HuH-7.5 (cell line): ENCODE measurements around the gene ESD.
"Not testable (repeated sequence)": the region's sequence is repeated elsewhere in the genome, so short reads cannot be mapped to it uniquely, and the experiment has no call there.

Source experiments
- DNase-seq: peaks from one replicate; pipeline ENCODE4 v3.0.0; 2011; ENCODE audit warnings: low spot score

Gene ESD, protein sequence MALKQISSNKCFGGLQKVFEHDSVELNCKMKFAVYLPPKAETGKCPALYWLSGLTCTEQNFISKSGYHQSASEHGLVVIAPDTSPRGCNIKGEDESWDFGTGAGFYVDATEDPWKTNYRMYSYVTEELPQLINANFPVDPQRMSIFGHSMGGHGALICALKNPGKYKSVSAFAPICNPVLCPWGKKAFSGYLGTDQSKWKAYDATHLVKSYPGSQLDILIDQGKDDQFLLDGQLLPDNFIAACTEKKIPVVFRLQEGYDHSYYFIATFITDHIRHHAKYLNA

DNA sequence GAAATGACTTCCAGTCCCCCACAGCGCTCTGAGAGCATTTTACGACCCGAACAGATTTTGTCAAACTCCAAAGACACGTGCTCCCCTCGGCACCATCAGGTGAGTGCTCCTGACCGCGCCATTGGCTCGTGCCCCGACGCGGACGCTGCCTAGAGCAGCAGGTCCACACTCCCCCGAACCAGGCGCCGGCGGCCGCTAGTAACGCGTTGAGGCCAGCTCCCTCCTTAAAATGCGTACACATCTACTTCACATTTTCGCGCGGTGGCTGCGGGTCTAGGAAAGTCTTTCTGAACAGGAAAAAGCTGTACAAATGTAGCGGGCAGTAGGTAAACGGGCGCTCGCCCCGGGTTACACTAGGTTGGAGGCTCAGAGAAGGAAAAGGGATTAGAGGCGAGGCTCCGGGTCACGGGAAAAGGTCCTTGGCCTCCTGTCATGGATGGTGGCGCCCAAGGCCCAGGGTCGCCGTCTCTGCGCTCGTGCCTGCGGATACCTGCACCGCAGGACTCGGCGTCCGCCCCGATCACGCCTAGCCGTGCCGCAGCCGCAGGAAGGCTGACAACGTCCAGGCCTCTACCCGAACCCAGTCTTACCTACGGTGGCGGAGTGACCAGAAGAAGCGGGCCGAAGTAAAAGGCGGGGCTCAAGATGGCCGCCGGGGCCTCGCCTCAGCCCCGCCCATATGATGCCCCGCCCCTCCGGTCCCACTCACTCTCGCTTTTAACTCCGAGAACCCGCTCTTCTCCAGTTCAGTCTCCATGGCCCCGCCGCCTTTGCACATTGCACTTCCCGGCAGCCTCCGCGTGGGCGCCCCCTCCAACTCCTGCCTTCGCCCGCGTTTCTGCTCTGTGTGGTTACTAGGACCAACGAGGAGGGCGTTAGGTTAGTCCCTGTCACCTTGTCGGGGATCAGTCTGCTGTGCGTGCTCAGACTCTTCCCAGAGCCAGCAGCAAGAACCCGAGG lies at the start of gene ESD:
Gene ESD, minus strand, starts transcription at position 647 of the 960 bp plus-strand sequence. CDS start 5,748 bp downstream, outside the sequence.
- peak; percentile 67 for DNase-seq

DNA sequence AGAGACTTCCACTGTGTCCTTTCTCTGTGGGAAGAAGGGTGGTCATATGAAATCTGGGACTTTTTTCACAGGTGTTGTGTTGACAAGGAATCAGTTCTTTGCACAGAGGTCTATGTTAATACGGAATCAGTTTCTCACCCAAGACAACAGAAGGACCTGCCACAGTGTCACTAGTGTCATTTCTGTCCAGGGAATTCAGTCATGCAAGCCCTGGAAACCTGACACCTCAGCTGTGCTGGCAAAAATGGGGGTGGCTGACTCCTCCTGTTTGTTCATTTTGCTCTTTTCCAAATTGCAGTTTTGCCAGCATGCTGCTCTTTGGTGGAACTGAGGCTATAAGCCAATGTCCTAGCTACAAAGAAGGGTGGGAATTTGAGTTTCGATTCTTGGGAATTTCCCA lies 49.8 kb upstream of the ESD start:
- DNase-seq, result no peak

DNA sequence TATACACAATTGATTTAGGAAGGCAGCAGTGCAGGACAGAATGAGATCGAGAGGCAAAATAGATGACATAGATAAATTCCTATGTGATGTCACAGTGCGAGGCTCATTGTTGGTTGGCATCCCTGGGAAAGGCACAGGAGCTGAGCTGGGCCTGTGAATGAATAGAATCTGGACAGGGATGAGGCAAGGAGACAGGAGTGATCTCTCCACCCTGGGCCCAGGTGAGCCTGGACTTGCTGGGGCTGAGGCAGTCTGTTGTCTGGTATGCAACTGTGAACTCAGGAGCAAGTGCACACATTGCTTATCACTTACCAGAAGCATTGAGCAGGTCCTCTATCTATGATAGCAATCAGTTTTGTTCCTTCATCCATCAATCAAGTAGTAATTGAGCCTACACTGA lies 48.2 kb upstream of the ESD start:
- DNase-seq, result no peak

DNA sequence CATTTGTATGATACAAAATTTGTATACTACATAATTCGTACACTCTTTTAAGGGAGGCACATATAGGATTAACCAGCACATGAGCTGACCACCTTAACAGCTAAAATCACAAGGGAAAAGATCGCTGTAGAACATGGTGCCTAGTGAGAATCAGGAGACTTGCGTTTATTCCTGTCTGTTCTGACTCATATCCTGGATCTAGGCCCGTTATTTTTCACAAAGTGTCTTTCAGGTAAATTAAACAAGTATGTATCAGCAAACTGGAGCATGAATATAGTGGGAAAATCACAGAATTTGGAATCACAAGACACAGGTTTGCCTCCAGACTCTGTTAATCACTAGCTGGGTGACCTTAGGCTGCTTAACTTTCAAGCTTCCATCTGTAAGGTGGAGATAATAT lies 47.5 kb upstream of the ESD start:
- DNase-seq, result no peak

DNA sequence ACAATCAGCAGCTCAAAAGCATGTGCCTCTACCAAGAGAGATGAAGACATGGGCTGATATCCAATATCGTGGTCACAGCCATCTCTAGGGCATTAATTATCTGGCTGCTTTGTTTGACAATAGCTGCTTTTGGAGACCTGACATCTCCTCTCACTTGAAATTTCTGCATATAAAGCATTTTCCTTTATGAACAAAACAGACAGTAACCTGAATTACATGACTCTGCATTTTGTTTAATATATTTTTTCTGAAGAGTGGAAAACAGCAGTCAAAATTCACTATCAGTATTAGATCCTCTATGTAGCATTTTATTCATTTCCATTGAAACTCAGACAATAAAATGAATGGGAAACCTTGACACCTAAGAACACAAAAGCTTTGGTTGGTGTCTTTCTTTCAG lies 42.4 kb upstream of the ESD start:
- no peak for DNase-seq

DNA sequence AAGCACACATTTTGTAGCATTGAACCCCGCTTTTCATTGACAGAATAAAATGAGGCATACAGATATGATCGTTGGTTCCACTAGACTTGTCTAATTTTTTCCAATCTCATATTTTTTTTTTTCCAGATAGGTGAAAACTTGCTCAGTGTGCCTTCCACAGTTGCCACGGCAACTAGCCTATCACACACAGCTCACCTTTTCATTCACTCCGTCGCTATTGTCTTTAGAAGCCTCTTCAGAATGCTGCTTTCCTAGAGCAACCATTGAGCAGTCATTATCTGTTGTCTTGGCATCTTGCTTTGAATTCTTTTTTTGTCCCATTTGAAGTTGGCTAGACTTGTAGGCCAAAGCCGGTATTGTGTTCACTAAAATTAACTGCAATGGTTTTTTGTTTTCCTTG lies 37.7 kb upstream of the ESD start:
- no peak for DNase-seq

DNA sequence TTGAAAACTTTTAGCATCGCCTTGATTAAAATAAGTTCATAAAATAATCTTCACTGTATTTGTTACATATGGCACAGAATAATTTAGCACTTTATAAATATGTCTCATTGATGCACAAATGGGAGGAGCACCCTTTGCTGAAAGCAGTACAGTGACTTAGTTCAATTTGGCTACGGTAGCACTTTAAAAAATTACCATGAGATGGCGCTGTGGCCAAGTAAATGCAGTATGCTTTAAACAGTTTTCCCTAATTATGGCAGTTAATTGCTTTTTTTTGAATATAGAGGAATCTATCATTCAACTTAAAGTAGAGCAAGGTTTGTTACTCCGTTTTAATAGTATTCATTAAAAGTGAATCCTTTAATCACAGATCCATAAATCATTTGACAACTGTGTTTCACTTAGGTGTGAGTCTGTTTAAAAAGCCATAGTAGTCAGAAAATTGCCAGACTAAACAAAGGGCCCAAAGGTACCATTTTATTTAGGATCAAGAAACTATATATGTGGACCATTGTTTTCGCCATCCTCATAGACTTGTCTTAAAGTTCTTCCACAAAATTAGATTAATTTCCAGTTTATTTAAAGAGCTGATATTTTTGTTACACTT lies 34.7 kb upstream of the ESD start:
- DNase-seq, result no peak

DNA sequence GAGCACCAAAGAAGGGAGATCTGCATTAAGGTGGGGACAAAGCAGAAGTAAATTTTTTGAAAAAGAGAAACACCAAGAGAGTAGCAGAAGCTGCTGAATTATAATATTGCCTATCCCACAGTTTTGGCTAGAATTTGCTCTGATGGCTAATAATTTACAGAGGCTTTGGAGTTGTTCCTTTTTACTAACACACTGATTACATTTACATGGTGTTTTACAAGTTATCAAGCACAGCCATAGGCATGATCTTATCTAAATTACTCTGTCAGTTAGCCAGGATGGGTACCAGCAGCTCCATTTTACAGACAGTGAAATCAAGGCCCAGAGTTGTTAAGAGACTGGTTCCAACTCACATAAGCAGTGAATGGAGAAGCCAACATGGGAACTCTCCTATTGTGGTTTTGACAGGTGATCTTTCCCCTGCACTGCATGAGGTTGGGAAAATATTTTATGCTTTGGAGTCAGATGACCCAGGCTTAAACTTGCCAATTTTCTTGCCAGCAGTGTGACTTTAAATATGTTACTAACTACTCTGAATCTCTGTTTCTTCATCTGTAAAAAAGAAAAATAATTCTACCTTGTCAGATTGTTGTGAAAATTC lies 33.5 kb upstream of the ESD start:
- no peak for DNase-seq

DNA sequence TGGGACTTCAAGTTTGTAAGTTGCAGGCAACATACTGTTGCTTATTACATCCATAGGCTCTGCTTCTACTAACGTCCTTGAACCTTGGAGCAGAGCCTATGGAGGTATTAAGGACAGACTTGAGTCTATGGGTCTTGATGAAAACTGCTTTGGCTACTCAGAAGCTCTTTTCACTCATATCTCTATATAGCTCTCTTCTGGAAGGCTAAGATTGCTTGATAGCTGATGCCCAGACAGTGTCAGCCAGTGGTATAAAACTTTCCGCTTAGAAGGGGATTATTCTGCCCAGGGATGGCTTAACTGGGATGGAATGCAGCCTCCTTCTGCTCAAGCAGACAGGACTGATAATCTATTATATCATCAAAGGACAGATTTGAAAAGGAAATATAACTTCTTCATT lies 25.6 kb upstream of the ESD start:
- DNase-seq, result no peak

DNA sequence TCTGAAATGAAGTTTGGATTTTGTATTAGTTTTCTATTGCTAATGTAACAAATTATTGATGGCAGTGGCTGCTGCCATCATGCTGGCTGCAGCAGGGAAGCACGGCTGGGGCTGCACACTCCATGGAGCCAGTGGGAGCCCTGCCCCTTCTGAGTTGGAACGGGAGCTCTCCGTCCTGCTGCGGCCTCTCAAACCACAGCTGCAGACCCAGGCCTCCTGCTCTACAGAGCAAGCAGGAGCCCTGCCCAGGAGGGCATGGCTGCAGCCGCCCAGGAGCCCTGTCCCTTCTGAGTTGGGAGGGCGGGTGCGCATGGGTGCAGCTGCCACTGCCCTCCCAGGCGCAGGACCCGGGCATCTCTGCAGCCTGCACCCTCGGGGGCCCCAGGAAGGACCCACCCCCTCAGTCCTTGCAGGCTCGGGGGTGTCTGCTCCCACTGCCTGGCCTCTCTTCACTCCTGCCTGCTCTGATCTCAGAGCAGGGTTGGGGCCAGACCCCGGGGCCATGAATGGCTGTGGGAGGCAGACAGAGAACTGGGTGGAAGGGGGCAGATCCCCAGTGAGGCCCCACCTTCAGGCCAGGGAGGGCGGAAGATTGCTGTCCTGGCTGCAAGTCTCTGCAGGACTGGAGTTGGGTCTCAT lies 21.0 kb upstream of the ESD start:
- DNase-seq, result no peak

DNA sequence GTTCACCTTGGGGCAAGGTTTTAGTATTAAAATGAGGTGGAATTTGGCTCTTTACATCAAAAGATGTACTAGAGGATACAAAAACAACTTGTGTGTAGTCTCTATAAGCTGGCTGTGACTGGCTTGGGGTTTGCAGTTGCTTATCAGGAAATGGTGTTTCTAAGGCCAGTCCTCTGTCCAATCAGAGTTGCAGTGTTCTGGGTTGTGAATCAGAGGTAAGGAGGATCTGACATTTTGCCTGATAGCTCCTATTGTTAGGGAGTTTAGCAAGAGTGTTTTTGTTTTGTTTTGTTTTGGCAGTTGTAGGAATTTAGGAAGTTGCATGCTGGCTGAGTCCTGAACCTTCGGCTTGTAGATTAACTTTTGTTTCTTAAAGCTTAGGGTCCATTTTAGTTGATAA lies 20.1 kb upstream of the ESD start:
- no peak for DNase-seq

DNA sequence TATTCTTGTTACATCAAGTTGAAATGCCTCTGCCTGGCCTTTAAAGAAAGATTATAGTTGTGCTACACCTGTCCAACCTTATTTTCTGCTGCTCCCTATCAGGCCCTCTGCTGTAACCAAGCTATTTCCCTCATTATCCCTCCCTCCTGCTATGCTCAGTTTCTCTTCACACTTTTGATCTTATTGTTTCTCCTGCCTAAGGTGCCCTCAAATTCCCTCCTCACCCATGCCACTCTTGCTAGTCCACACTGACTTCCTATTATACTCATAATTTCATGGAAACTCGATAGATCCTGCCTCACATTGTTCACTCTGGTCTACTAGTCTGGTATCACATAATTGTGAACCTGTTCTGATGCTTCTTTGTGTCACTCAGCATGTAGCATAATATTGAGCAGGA lies 19.4 kb upstream of the ESD start:
- DNase-seq, result no peak

DNA sequence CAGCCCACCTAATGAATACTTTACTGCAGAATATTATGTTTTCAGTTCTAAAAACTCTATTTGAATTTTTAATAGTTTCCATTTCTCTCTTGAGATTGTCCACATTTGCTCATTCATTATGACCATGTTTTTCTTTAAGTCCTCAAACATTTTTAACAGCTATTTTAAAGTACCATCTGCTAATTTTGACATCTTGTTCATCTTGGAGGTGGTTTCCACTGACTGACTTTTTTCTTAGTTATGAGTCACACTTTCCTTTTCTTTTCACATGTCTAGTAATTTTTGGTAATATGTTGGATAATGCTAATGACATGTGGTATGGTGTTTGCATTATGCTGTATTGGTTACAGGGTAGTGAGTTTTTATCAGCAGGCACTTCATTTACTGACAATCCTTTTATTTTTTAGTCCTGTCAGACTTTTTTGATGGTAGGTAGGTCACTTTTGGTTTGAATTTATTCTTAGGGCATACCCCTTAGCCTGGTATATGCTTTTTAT lies 15.4 kb upstream of the ESD start:
- no peak for DNase-seq

DNA sequence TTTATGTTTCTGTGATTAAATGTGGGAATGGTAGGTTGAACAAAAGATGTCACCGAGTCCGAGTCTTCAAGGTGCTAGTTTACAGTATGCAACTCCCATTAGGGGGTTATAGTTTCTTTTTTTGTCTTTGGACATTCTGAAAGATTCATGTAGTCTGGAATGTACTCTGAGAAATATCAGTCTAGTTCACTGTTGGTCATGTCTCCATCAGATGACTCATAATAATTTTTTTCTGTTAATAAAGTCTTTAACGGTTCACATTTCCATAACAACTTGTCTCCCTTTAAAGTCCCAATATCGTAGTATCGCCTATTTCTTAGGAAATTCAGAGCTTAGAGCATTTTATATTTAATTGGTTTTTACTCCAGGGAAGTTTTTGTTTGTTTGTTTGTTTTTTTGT lies 13.5 kb upstream of the ESD start:
- DNase-seq, result no peak

DNA sequence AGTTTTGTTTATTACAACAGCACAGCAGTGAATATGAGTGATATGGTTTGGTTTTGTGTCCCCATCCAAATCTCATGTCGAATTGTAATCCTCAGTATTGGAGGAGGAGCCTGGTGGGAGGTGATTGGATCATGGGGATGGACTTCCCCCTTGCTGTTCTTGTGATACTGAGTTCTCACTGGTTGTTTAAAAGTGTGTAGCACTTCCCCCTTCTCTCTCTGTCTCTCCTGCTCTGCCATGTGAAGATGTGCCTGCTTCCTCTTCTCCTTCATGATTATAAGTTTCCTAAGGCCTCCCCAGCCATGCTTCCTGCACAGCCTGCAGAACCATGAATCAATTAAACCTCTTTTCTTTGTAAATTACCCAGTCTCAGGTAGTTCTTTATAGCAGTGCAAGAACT lies 8.0 kb upstream of the ESD start:
- DNase-seq, result not testable (repeated sequence)

DNA sequence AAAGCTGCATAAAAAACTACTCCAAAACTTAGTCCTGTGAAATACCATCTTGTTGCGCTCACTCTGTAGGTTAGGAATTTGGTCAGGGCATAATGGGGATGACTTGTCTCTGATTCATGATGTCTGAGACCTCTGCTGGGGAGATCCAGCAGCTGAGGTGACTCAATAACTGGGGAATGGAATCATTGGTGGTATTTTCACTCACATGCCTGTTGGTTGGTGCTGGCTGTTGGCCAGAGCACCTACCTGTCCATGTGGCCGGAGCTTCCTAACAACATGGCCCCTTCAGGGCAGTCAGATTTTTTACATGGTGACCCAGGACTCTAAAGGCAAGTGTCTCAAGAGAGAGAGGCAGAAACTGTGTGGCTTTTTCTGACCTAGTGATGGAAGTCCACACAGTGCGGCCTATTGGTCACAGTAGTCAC lies 7.4 kb upstream of the ESD start:
- no peak for DNase-seq

DNA sequence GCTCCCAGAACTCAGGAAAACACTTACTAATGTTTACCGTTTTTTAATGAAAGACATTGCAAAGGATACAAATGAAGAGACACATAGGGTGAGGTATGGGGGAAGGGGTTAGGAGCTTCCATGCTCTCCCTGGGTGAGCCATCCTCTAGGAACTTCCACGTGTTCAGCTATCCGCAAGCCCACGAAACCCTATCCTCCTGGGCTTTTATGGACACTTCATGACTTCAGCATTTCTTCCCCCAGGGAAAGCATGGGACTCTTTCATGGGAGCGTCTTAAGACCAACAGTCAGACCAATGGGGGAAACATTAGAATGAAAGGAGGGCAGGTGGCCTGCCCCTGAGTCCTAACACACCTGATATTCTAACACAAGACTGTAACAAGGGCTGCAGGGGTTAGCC lies 6.6 kb upstream of the ESD start:
- no peak for DNase-seq

DNA sequence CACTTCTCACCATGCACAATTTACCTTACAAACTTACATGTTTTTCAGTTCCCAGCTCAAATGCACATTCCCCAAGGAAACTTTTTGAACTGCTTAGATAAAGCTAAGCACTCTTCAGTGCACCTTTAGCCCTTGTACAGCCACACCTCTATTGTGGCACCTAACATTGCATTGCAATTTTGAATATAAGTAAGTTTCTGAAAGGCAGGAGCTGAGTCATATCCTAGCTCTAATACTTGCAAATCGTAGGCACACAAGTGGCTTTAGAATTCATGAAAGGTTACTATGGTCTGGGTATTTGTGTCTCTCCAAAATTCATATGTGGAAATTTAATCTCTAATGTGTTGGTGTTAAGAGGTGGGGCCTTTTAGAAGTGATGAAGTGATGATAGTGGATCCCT lies 4.9 kb upstream of the ESD start:
- DNase-seq, result no peak

DNA sequence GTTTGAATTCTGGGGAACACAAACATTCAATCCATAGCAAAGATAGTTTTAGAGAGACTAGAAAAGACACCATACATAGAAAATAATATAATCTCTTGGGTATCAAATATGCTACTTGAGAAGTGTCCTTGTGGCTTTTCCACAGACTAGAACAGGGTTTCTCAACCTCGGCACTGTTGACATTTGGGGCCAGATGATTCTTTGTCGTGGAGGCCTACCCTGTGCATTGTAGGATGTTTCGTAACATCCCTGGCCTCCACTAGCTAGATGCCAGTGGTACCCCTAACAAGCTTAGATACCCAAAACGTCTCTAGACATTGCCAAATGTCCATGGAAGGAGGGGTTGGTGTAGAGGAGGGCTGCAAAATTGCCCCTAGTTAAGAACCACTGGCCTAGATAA lies 2.2 kb upstream of the ESD start:
- no peak for DNase-seq

DNA sequence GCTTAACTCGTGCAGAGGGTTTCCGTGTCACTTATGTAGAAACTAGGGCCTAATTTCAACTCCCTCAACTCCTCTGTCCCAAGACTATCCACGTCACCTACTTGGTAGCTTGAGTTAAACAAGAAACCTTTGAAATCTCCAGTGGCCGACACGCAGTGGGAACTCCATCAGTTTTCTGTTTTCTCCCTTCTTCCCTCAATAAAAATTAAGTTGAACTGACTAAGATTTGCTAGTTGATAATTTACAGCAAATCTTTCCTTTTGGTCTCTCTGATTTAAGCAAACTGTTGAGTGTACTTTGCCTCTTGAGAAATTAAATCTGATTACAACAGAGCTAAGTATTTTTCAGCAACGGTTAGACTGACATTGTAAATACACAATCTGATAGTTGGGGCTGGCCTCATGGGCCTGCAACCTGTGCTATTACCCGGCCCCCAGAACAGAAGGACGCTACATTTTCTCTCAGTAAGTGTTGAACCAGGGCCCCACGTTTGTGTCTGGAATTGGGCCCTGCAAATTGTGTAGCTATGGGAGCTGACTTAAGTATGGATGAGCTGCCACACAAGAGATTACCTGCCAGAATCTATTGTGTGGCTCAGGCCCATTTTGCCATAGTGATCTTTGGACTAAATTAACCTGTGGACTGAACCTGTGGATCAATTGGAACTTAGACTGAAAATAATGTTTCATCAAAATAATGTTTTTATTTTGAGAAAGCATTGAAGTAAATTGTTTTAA lies 708 bp upstream of the ESD start:
- DNase-seq, result no peak

DNA sequence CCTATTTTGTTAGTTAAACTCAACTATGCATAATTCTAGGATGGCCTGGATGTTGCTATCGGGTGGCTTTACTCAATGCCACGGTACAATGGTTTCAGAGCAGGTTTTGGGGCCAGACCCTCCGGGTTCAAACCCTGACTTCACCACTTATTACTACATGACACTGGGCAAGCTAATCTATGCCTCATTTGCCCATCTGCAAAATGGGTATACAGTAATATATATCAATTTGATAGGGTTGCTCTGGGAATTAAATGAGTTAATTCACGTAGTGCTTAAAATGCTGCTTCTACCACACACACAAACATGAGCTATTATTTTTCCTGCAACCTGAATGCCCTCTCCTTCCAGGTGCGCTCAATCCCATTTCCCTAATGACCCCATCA lies 839 bp downstream of the ESD start:
- no peak for DNase-seq
